ENCODE data around the gene EXT2. TPM values are rescaled to one million over a fixed set of nuclear protein-coding genes. Genes with fewer than 3 reads are reported as not detected.
A peak's percentile ranks its signal among the peaks of the same experiment; 100 is the strongest.

EXT2 gene
- total and polyA plus RNA-seq, 2 of the 13 experiments (the other 11 are each of a cell fraction or from before 2014, with no cell fraction given) = 61.5 to 68.7 TPM

- TF ChIP-seq, protein P1, sequence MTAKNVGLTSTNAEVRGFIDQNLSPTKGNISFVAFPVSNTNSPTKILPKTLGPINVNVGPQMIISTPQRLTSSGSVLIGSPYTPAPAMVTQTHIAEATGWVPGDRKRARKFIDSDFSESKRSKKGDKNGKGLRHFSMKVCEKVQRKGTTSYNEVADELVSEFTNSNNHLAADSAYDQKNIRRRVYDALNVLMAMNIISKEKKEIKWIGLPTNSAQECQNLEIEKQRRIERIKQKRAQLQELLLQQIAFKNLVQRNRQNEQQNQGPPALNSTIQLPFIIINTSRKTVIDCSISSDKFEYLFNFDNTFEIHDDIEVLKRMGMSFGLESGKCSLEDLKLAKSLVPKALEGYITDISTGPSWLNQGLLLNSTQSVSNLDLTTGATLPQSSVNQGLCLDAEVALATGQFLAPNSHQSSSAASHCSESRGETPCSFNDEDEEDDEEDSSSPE (CRISPR knock-in tag; IDR thresholded peaks at IDR 0.05) = no peak
- TF ChIP-seq CCDC6 (CRISPR knock-in tag; IDR thresholded peaks at IDR 0.05) (peak; percentile 78; the same call in 1 of the 2 replicates), ZNF775 (CRISPR knock-in tag; IDR thresholded peaks at IDR 0.05; ENCODE audit: borderline replicate concordance) (no peak), ZNF746 (CRISPR knock-in tag; IDR thresholded peaks at IDR 0.05) (no peak), RAD21 (CRISPR knock-in tag; IDR thresholded peaks at IDR 0.05) (no peak), DMAP1 (CRISPR knock-in tag; IDR thresholded peaks at IDR 0.05) (peak; percentile 48; the same call in 1 of the 2 replicates), NCOA2 (CRISPR knock-in tag; IDR thresholded peaks at IDR 0.05) (no peak), ZSCAN9 (CRISPR knock-in tag; IDR thresholded peaks at IDR 0.05; ENCODE audit: borderline replicate concordance) (no peak), PCBP1 (IDR thresholded peaks at IDR 0.05; ENCODE audit: borderline replicate concordance, low read depth, low read length) (no peak), ZUFSP (CRISPR knock-in tag; IDR thresholded peaks at IDR 0.05; ENCODE audit: borderline replicate concordance) (no peak), ZNF883 (CRISPR knock-in tag; IDR thresholded peaks at IDR 0.05; ENCODE audit: not compliant biosample characterization) (no peak), HHEX (CRISPR knock-in tag; IDR thresholded peaks at IDR 0.05) (no peak), SMAD9 (CRISPR knock-in tag; IDR thresholded peaks at IDR 0.05) (0 out of 2 replicates have a peak, but pooled peaks have one; percentile 32), AKNA (CRISPR knock-in tag; IDR thresholded peaks at IDR 0.05; ENCODE audit: borderline replicate concordance) (no peak)
- TF ChIP-seq, protein P2, sequence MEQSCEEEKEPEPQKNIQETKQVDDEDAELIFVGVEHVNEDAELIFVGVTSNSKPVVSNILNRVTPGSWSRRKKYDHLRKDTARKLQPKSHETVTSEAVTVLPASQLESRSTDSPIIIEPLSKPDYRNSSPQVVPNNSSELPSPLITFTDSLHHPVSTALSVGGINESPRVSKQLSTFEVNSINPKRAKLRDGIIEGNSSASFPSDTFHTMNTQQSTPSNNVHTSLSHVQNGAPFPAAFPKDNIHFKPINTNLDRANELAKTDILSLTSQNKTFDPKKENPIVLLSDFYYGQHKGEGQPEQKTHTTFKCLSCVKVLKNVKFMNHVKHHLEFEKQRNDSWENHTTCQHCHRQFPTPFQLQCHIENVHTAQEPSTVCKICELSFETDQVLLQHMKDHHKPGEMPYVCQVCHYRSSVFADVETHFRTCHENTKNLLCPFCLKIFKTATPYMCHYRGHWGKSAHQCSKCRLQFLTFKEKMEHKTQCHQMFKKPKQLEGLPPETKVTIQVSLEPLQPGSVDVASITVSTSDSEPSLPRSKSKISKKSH (CRISPR knock-in tag; IDR thresholded peaks at IDR 0.05; ENCODE audit: borderline replicate concordance) = no peak
- TF ChIP-seq, protein P3, sequence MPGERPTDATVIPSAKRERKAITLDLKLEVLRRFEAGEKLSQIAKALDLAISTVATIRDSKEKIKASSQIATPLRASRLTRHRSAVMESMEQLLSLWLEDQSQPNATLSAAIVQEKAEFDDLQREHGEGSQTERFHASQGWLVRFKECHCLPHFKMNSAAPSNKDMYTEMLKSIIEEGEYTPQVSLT (CRISPR knock-in tag; IDR thresholded peaks at IDR 0.05; ENCODE audit: borderline replicate concordance, low read depth) = no peak
Observed at GRCh38 chr11:44095506-44096359, at the start of gene EXT2 (continued).
